HEK293 (cell line): ENCODE data around the gene N4BP2L2.

Source experiments
- CTCF ChIA-PET: fragments of 350-600 bp; formaldehyde crosslinking; extraction: SDS; loops from one replicate; lab custom pipeline; 2021; ENCODE audit warnings: antibody characterized with exemption; lab: Yijun Ruan, JAX
- POLR2A ChIA-PET: fragments of 300-600 bp; formaldehyde crosslinking; extraction: SDS; loops from one replicate; lab custom pipeline; 2020; ENCODE audit warnings: antibody characterized with exemption, inconsistent platforms; lab: Yijun Ruan, JAX
- H3K27ac ChIP-seq: fragments of 200-500 bp; sonication (Bioruptor generic); 2 replicates; pipeline ENCODE4 v1.5.1; 2014; ENCODE audit warnings: low read depth, low read length, control low read depth, inconsistent platforms; ENCODE audit errors: extremely low read depth
- H3K36me3 ChIP-seq, 2 experiments: fragments of 200-500 bp in 1 of 2; sonication (Bioruptor generic) in 1 of 2; 1 replicate in 1 of 2; 2 replicates in 1 of 2; pipeline ENCODE4 v1.5.1; 2014 to 2017; ENCODE audit warnings: inconsistent platforms in 2 of 2, low read length in 2 of 2; ENCODE audit not compliant: control insufficient read depth in 2 of 2, insufficient read depth in 1 of 2
- H3K4me1 ChIP-seq: fragments of 200-500 bp; sonication (Bioruptor generic); 2 replicates; pipeline ENCODE4 v1.5.1; 2014; ENCODE audit warnings: mild to moderate bottlenecking, low read length, inconsistent platforms; ENCODE audit not compliant: control insufficient read depth, insufficient read depth
- H3K4me3 ChIP-seq: 2 replicates; pipeline ENCODE4 v1.5.1; 2011; ENCODE audit warnings: low read depth, mild to moderate bottlenecking, control low read depth, low read length, moderate library complexity
- H3K9me3 ChIP-seq: fragments of 200-500 bp; sonication (Bioruptor generic); 2 replicates; pipeline ENCODE4 v1.5.1; 2014; ENCODE audit warnings: low read depth, low read length, inconsistent platforms; ENCODE audit not compliant: control insufficient read depth, insufficient read depth
- BCL11B ChIP-seq: fragments of 450-650 bp; formaldehyde crosslinking; IDR thresholded peaks from 2 replicates; pipeline ENCODE4 v1.5.1; 2016; ENCODE audit warnings: low read depth, missing biosample characterization, missing genetic modification characterization
- GFI1B ChIP-seq: fragments of 450-650 bp; formaldehyde crosslinking; IDR thresholded peaks from 2 replicates; pipeline ENCODE4 v1.5.1; 2016; ENCODE audit warnings: missing biosample characterization, missing genetic modification characterization
- MZF1 ChIP-seq: fragments of 450-650 bp; formaldehyde crosslinking; IDR thresholded peaks from 2 replicates; pipeline ENCODE4 v1.5.1; 2017; ENCODE audit warnings: missing biosample characterization, missing genetic modification characterization, borderline replicate concordance
- SCRT1 ChIP-seq: fragments of 450-650 bp; formaldehyde crosslinking; IDR thresholded peaks from 2 replicates; pipeline ENCODE4 v1.5.1; 2016; ENCODE audit warnings: missing biosample characterization, missing genetic modification characterization, borderline replicate concordance
- ZBTB1 ChIP-seq: fragments of 450-650 bp; formaldehyde crosslinking; IDR thresholded peaks from 2 replicates; pipeline ENCODE4 v1.5.1; 2016; ENCODE audit warnings: missing biosample characterization, missing genetic modification characterization
- ZBTB10 ChIP-seq: fragments of 450-650 bp; formaldehyde crosslinking; IDR thresholded peaks from 2 replicates; pipeline ENCODE4 v1.5.1; 2016; ENCODE audit warnings: missing biosample characterization, missing genetic modification characterization
- ZBTB20 ChIP-seq: fragments of 450-650 bp; formaldehyde crosslinking; IDR thresholded peaks from 2 replicates; pipeline ENCODE4 v1.5.1; 2016; ENCODE audit warnings: missing biosample characterization, missing genetic modification characterization
- ZBTB8A ChIP-seq: fragments of 450-650 bp; formaldehyde crosslinking; IDR thresholded peaks from 2 replicates; pipeline ENCODE4 v1.5.1; 2016; ENCODE audit warnings: missing biosample characterization, missing genetic modification characterization
- ZFHX2 ChIP-seq: fragments of 450-650 bp; formaldehyde crosslinking; conservative IDR thresholded peaks from 2 replicates; pipeline ENCODE4 v1.5.1; 2016; ENCODE audit warnings: missing biosample characterization, missing genetic modification characterization
- ZIC2 ChIP-seq: fragments of 450-650 bp; formaldehyde crosslinking; IDR thresholded peaks from 2 replicates; pipeline ENCODE4 v1.5.1; 2016; ENCODE audit warnings: missing biosample characterization, missing genetic modification characterization
- ZNF121 ChIP-seq: fragments of 450-650 bp; formaldehyde crosslinking; IDR thresholded peaks from 2 replicates; pipeline ENCODE4 v1.5.1; 2016; ENCODE audit warnings: missing biosample characterization, missing genetic modification characterization
- ZNF280C ChIP-seq: fragments of 450-650 bp; formaldehyde crosslinking; IDR thresholded peaks from 2 replicates; pipeline ENCODE4 v1.5.1; 2016; ENCODE audit warnings: missing biosample characterization, missing genetic modification characterization
- ZNF354C ChIP-seq: fragments of 450-650 bp; formaldehyde crosslinking; IDR thresholded peaks from 2 replicates; pipeline ENCODE4 v1.5.1; 2016; ENCODE audit warnings: missing biosample characterization, missing genetic modification characterization, low read depth, borderline replicate concordance
- ZNF362 ChIP-seq: fragments of 450-650 bp; formaldehyde crosslinking; IDR thresholded peaks from 2 replicates; pipeline ENCODE4 v1.5.1; 2016; ENCODE audit warnings: missing biosample characterization, missing genetic modification characterization
- ZNF426 ChIP-seq: fragments of 450-650 bp; formaldehyde crosslinking; IDR thresholded peaks from 2 replicates; pipeline ENCODE4 v1.5.1; 2017; ENCODE audit warnings: missing biosample characterization, missing genetic modification characterization, mild to moderate bottlenecking, inconsistent platforms, moderate library complexity
- ZNF555 ChIP-seq: fragments of 450-650 bp; formaldehyde crosslinking; conservative IDR thresholded peaks from 2 replicates; pipeline ENCODE4 v1.5.1; 2017; ENCODE audit warnings: missing biosample characterization, mild to moderate bottlenecking, missing genetic modification characterization, inconsistent platforms
- ZNF626 ChIP-seq: fragments of 450-650 bp; sonication (Bioruptor Pico); formaldehyde crosslinking; IDR thresholded peaks from 2 replicates; pipeline ENCODE4 v1.5.1; 2018; ENCODE audit warnings: missing biosample characterization, missing genetic modification characterization, inconsistent platforms
- TF ChIP-seq, protein P1 (sequence below): fragments of 450-650 bp; formaldehyde crosslinking; IDR thresholded peaks from 2 replicates; pipeline ENCODE4 v1.5.1; 2017; ENCODE audit warnings: missing biosample characterization, missing genetic modification characterization
- TF ChIP-seq, protein P2 (sequence below): fragments of 450-650 bp; formaldehyde crosslinking; IDR thresholded peaks from 2 replicates; pipeline ENCODE4 v1.5.1; 2016; ENCODE audit warnings: missing biosample characterization, missing genetic modification characterization
- TF ChIP-seq, protein P3 (sequence below): fragments of 450-650 bp; formaldehyde crosslinking; conservative IDR thresholded peaks from 2 replicates; pipeline ENCODE4 v1.5.1; 2016; ENCODE audit warnings: low read depth, missing biosample characterization, missing genetic modification characterization

N4BP2L2 gene

GRCh38 chr13:32549788-32550187 lies 11.2 kb upstream of the N4BP2L2 start (continued):
- TF ChIP-seq ZNF280C (no peak), MZF1 (tag by site-specific recombination) (no peak), BCL11B (no peak)

- no peaks in the 10 kb centered on the region for H3K4me1 ChIP-seq
- no peak overlapping the region for H3K4me3 ChIP-seq
- ChIA-PET CTCF (no interaction called here), POLR2A (no interaction called here)
- no peaks in the 10 kb centered on the region for H3K9me3 ChIP-seq
- no peak overlapping the region for H3K27ac ChIP-seq
- no peak for TF ChIP-seq ZNF626
- TF ChIP-seq ZIC2 (tag by site-specific recombination) = no peak
- TF ChIP-seq ZNF121 = no peak
- TF ChIP-seq ZNF354C (tag by site-specific recombination) = no peak
- TF ChIP-seq ZNF362 (tag by site-specific recombination) = no peak
- TF ChIP-seq, protein P1, sequence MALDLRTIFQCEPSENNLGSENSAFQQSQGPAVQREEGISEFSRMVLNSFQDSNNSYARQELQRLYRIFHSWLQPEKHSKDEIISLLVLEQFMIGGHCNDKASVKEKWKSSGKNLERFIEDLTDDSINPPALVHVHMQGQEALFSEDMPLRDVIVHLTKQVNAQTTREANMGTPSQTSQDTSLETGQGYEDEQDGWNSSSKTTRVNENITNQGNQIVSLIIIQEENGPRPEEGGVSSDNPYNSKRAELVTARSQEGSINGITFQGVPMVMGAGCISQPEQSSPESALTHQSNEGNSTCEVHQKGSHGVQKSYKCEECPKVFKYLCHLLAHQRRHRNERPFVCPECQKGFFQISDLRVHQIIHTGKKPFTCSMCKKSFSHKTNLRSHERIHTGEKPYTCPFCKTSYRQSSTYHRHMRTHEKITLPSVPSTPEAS (tag by site-specific recombination) = no peak
- TF ChIP-seq, protein P2, sequence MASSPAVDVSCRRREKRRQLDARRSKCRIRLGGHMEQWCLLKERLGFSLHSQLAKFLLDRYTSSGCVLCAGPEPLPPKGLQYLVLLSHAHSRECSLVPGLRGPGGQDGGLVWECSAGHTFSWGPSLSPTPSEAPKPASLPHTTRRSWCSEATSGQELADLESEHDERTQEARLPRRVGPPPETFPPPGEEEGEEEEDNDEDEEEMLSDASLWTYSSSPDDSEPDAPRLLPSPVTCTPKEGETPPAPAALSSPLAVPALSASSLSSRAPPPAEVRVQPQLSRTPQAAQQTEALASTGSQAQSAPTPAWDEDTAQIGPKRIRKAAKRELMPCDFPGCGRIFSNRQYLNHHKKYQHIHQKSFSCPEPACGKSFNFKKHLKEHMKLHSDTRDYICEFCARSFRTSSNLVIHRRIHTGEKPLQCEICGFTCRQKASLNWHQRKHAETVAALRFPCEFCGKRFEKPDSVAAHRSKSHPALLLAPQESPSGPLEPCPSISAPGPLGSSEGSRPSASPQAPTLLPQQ (tag by site-specific recombination) = no peak
- TF ChIP-seq GFI1B (tag by site-specific recombination) = no peak
- no peak for TF ChIP-seq SCRT1 (tag by site-specific recombination)
- TF ChIP-seq ZBTB10 (tag by site-specific recombination) = no peak
- no peak for TF ChIP-seq ZFHX2 (tag by site-specific recombination)
- no peaks in the 10 kb centered on the region for H3K36me3 ChIP-seq
These were observed 10.2 kb upstream of the N4BP2L2 start for GRCh38 chr13:32548837-32549236.

DNA sequence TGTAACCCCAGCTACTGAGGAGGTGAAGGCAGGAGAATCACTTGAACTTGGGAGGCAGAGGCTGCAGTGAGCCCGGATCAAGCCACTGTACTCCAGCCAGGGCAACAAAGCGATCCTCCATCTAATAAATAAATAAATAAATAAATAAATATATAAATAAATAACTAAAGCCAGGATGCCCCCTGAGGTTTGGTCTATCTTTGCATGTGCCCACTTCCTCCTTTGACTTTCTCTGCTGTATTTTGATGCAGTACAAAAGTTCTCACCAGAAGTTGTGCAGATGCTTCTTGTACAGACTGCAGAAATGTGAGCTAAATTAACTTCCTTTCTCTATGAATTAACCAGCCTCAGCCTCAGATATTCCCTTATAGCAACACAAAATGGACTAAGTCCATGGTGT lies 6.5 kb upstream of the N4BP2L2 start:
- ChIA-PET POLR2A (no interaction called here), CTCF (no interaction called here)
- no peaks in the 10 kb centered on the region for H3K4me1 ChIP-seq
- no peak overlapping the region for H3K27ac ChIP-seq
- no peaks in the 10 kb centered on the region for H3K9me3 ChIP-seq
- H3K36me3 ChIP-seq = no peaks in the 10 kb centered on the region
- no peak overlapping the region for H3K4me3 ChIP-seq
- TF ChIP-seq ZNF555 (tag by site-specific recombination) = peak; percentile 20; the same call in 1 of the 2 replicates
- TF ChIP-seq, protein P3, sequence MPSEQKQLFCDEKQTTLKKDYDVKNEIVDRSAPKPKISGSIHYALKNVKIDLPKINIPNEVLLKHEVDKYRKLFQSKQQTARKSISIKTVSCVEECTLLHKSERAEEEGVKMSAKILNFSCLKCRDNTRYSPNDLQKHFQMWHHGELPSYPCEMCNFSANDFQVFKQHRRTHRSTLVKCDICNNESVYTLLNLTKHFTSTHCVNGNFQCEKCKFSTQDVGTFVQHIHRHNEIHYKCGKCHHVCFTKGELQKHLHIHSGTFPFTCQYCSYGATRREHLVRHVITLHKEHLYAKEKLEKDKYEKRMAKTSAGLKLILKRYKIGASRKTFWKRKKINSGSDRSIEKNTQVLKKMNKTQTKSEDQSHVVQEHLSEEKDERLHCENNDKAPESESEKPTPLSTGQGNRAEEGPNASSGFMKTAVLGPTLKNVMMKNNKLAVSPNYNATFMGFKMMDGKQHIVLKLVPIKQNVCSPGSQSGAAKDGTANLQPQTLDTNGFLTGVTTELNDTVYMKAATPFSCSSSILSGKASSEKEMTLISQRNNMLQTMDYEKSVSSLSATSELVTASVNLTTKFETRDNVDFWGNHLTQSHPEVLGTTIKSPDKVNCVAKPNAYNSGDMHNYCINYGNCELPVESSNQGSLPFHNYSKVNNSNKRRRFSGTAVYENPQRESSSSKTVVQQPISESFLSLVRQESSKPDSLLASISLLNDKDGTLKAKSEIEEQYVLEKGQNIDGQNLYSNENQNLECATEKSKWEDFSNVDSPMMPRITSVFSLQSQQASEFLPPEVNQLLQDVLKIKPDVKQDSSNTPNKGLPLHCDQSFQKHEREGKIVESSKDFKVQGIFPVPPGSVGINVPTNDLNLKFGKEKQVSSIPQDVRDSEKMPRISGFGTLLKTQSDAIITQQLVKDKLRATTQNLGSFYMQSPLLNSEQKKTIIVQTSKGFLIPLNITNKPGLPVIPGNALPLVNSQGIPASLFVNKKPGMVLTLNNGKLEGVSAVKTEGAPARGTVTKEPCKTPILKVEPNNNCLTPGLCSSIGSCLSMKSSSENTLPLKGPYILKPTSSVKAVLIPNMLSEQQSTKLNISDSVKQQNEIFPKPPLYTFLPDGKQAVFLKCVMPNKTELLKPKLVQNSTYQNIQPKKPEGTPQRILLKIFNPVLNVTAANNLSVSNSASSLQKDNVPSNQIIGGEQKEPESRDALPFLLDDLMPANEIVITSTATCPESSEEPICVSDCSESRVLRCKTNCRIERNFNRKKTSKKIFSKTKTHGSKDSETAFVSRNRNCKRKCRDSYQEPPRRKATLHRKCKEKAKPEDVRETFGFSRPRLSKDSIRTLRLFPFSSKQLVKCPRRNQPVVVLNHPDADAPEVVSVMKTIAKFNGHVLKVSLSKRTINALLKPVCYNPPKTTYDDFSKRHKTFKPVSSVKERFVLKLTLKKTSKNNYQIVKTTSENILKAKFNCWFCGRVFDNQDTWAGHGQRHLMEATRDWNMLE = 0 out of 2 replicates have a peak, but pooled peaks have one; percentile 38
- peak; percentile 39 for TF ChIP-seq ZNF426 (tag by site-specific recombination)
- TF ChIP-seq ZBTB8A = 0 out of 2 replicates have a peak, but pooled peaks have one; percentile 15
- no peak for TF ChIP-seq ZBTB20 (tag by site-specific recombination)
- no peak for TF ChIP-seq ZBTB1 (tag by site-specific recombination)
